Liver (tissue), 9 donors: ENCODE results near the gene MTPN. TPM values are rescaled to one million over a fixed set of nuclear protein-coding genes. Genes with fewer than 3 reads are reported as not detected.

Source experiments
- DNase-seq: peaks from one replicate; pipeline ENCODE4 v3.0.0-alpha.2; 2017; ENCODE audit warnings: low spot score
- H3K27ac ChIP-seq, 2 donors: one replicate each; pipeline ENCODE4 v1.7.0; 2013; ENCODE audit warnings: inconsistent platforms in 2 of 2, low read length in 2 of 2, control low read depth in 1 of 2, low read depth in 1 of 2, mild to moderate bottlenecking in 1 of 2
- H3K27me3 ChIP-seq, 4 donors: one replicate each; pipeline versions ENCODE4 v1.6.1 to v1.7.0; 2013; ENCODE audit warnings: low read length in 3 of 4, inconsistent platforms in 1 of 4, mild to moderate bottlenecking in 1 of 4, moderate library complexity in 1 of 4; ENCODE audit not compliant: control insufficient read depth in 4 of 4, insufficient read depth in 4 of 4
- H3K36me3 ChIP-seq, 4 donors: one replicate each; pipeline versions ENCODE4 v1.6.1 to v1.7.0; 2013; ENCODE audit warnings: low read length in 3 of 4, mild to moderate bottlenecking in 3 of 4, low read depth in 1 of 4, moderate library complexity in 1 of 4; ENCODE audit not compliant: control insufficient read depth in 4 of 4, insufficient read depth in 3 of 4
- H3K4me1 ChIP-seq, 4 donors: one replicate each; pipeline versions ENCODE4 v1.6.1 to v1.7.0; 2013; ENCODE audit warnings: low read length in 3 of 4, mild to moderate bottlenecking in 3 of 4, moderate library complexity in 1 of 4; ENCODE audit not compliant: control insufficient read depth in 4 of 4, insufficient read depth in 4 of 4
- H3K4me3 ChIP-seq, 3 donors: one replicate each; pipeline versions ENCODE4 v1.6.1 to v1.7.0; 2013; ENCODE audit warnings: low read length in 3 of 3, control low read depth in 1 of 3, low read depth in 1 of 3, mild to moderate bottlenecking in 1 of 3
- H3K9ac ChIP-seq, 2 donors: one replicate each; pipeline ENCODE4 v1.7.0; 2013; ENCODE audit warnings: low read length in 2 of 2, mild to moderate bottlenecking in 2 of 2, moderate library complexity in 2 of 2, control low read depth in 1 of 2, low read depth in 1 of 2
- H3K9me3 ChIP-seq, 4 donors: one replicate each; pipeline versions ENCODE4 v1.6.1 to v1.7.0; 2013; ENCODE audit warnings: low read length in 3 of 4; ENCODE audit not compliant: control insufficient read depth in 4 of 4
- ATF3 ChIP-seq: IDR thresholded peaks from 2 replicates; pipeline ENCODE4 v1.6.1; 2016; ENCODE audit warnings: antibody characterized with exemption
- CTCF ChIP-seq: fragments of 150-350 bp; IDR thresholded peaks from 2 replicates; pipeline ENCODE4 v1.5.1; 2017; ENCODE audit warnings: improper control_type of control experiment, low read depth, low read length; ENCODE audit not compliant: missing input control
- EGR1 ChIP-seq, 2 donors: IDR thresholded peaks; 2 replicates each; pipeline ENCODE4 v1.6.1; 2016 to 2018; ENCODE audit warnings: antibody characterized with exemption in 2 of 2, low read depth in 2 of 2
- FOXA1 ChIP-seq: IDR thresholded peaks from 2 replicates; pipeline ENCODE4 v1.6.1; 2016; ENCODE audit warnings: antibody characterized with exemption
- FOXA2 ChIP-seq: IDR thresholded peaks from 2 replicates; pipeline ENCODE4 v1.6.1; 2016; ENCODE audit warnings: antibody characterized with exemption
- GABPA ChIP-seq, 2 donors: IDR thresholded peaks in 1 of 2; conservative IDR thresholded peaks in 1 of 2; 2 replicates each; pipeline ENCODE4 v1.6.1; 2016; ENCODE audit warnings: antibody characterized with exemption in 2 of 2, mild to moderate bottlenecking in 1 of 2, moderate library complexity in 1 of 2
- HNF4A ChIP-seq, 2 donors: conservative IDR thresholded peaks; 2 replicates each; pipeline ENCODE4 v1.6.1; 2016; ENCODE audit warnings: antibody characterized with exemption in 2 of 2, mild to moderate bottlenecking in 2 of 2
- HNF4G ChIP-seq: IDR thresholded peaks from 2 replicates; pipeline ENCODE4 v1.6.1; 2016; ENCODE audit warnings: antibody characterized with exemption
- JUND ChIP-seq, 2 donors: IDR thresholded peaks; 2 replicates each; pipeline ENCODE4 v1.6.1; 2016; ENCODE audit warnings: antibody characterized with exemption in 2 of 2
- NR2F2 ChIP-seq: IDR thresholded peaks from 2 replicates; pipeline ENCODE4 v1.6.1; 2016; ENCODE audit warnings: antibody characterized with exemption
- RAD21 ChIP-seq, 2 donors: IDR thresholded peaks; 2 replicates each; pipeline ENCODE4 v1.6.1; 2016; ENCODE audit warnings: antibody characterized with exemption in 2 of 2, mild to moderate bottlenecking in 2 of 2
- REST ChIP-seq: IDR thresholded peaks from 2 replicates; pipeline ENCODE4 v1.6.1; 2016; ENCODE audit warnings: antibody characterized with exemption, mild to moderate bottlenecking
- RXRA ChIP-seq, 2 donors: IDR thresholded peaks; 2 replicates each; pipeline ENCODE4 v1.6.1; 2017 to 2018; ENCODE audit warnings: antibody characterized with exemption in 2 of 2, mild to moderate bottlenecking in 1 of 2
- SP1 ChIP-seq: IDR thresholded peaks from 2 replicates; pipeline ENCODE4 v1.6.1; 2018; ENCODE audit warnings: antibody characterized with exemption, mild to moderate bottlenecking
- TAF1 ChIP-seq: conservative IDR thresholded peaks from 2 replicates; pipeline ENCODE4 v1.6.1; 2016; ENCODE audit warnings: antibody characterized with exemption, mild to moderate bottlenecking
- YY1 ChIP-seq: IDR thresholded peaks from 2 replicates; pipeline ENCODE4 v1.6.1; 2016; ENCODE audit warnings: antibody characterized with exemption, mild to moderate bottlenecking
- ZBTB33 ChIP-seq: IDR thresholded peaks from 2 replicates; pipeline ENCODE4 v1.6.1; 2016; ENCODE audit warnings: antibody characterized with exemption
- WGBS: extraction: QIAGEN DNeasy Blood & Tissue Kit; methylation state at CpG from one replicate; pipeline ENCODE4 v1.1.7; 2013; 5-methylcytosine and 5-hydroxymethylcytosine counted together
- polyA plus RNA-seq, 2 donors: library from polyadenylated mRNA; stranded (reverse) in 1 of 2; unstranded in 1 of 2; fragments of 200-250 nt in 1 of 2; fragments of >200 nt in 1 of 2; fragmentation: Nextera tagmentation in 1 of 2; extraction: Ambion mirVana in 1 of 2; gene quantifications; one replicate each; pipeline versions ENCODE4 v1.2.1 to v1.2.3, GENCODE V29; 2013 to 2015
- total RNA-seq, 2 donors: library from RNA; depleted of rRNA; stranded (reverse); fragments of >200 nt; gene quantifications; one replicate each; pipeline ENCODE4 v1.2.3, GENCODE V29; 2014
- TF ChIP-seq, protein P1 (sequence below): IDR thresholded peaks from 2 replicates; pipeline ENCODE4 v1.6.1; 2016; ENCODE audit warnings: antibody characterized with exemption
- donor health status: healthy.
- donor health status: healthy.
- donor health status: healthy.
- donor health status: healthy.
- donor health status: healthy.

MTPN gene
- total and polyA plus RNA-seq, 4 donors: 24.8 to 88.3 (median 32.8) TPM

DNA sequence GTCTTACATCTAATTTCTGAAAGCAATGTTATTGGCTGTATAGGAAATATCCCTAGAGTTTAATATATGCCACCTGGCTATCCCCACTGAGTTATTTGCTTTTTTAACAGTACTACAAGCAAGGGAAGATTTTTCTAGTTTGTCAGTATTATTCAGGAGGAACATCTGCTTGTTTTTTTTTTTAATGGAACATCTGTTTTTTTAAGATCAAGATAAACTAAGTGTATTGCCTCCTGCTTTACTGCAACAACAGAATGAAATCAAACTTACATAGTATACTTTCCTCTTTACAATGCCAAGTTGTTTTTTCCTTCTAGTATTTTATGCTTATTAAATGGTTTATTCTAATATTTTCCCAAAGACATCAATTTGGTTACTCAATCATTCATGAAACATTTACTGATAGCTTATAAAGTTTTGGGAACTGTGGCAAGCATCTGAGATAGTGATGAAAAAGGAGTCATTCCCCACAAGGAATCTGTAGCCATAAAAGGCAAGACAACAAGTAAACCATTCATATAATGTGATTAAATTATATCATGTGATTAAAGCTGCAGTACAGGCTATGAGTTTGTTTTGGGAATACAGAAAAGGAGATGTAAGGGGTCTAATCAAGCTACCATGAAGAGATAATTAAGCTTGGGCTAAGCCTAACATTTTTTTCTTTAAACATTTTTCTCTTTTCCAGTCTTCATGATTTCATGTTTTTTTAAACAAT lies 17.4 kb downstream of the MTPN start:
- H3K9me3 ChIP-seq: no peaks in the 10 kb centered on the region
- no peak overlapping the region for H3K4me3 ChIP-seq
- H3K27ac ChIP-seq: no peak overlapping the region
- H3K36me3 ChIP-seq: no peaks in the 10 kb centered on the region
- no peaks in the 10 kb centered on the region for H3K27me3 ChIP-seq
- TF ChIP-seq REST (no peak), RAD21 (IDR thresholded peaks at IDR 0.05) (no peak), GABPA (IDR thresholded peaks at IDR 0.05 in 1 of 2, conservative IDR thresholded peaks at IDR 0.05 in 1 of 2) (no peak), EGR1 (IDR thresholded peaks at IDR 0.05; ENCODE audit: low read depth in 2 of 2) (no peak), ATF3 (no peak), FOXA1 (no peak), JUND (IDR thresholded peaks at IDR 0.05) (no peak)
- H3K9ac ChIP-seq: no peak overlapping the region
- DNase-seq: no peak
- H3K4me1 ChIP-seq: no peaks in the 10 kb centered on the region

- Histone ChIP-seq H3K9me3 (no peaks in the 10 kb centered on the region), H3K4me3 (no peak overlapping the region), H3K4me1 (no peaks in the 10 kb centered on the region), H3K27ac (no peak overlapping the region), H3K36me3 (no peaks in the 10 kb centered on the region), H3K27me3 (no peaks in the 10 kb centered on the region), H3K9ac (no peak overlapping the region)
- no peak for TF ChIP-seq NR2F2
- TF ChIP-seq ZBTB33: no peak
- TF ChIP-seq SP1: no peak
- no peak for TF ChIP-seq HNF4G
- no peak for TF ChIP-seq JUND (IDR thresholded peaks at IDR 0.05)
- no peak for TF ChIP-seq EGR1 (IDR thresholded peaks at IDR 0.05; ENCODE audit: low read depth in 2 of 2)
- no peak for TF ChIP-seq RXRA (IDR thresholded peaks at IDR 0.05)
- no peak for TF ChIP-seq ATF3
- TF ChIP-seq GABPA (IDR thresholded peaks at IDR 0.05 in 1 of 2, conservative IDR thresholded peaks at IDR 0.05 in 1 of 2): no peak
- no peak for TF ChIP-seq HNF4A (conservative IDR thresholded peaks at IDR 0.05)
- no peak for TF ChIP-seq FOXA1
- TF ChIP-seq TAF1: no peak
- no peak for TF ChIP-seq YY1
- no peak for TF ChIP-seq REST
- TF ChIP-seq, protein P1, sequence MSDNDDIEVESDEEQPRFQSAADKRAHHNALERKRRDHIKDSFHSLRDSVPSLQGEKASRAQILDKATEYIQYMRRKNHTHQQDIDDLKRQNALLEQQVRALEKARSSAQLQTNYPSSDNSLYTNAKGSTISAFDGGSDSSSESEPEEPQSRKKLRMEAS: no peak
- no peak for TF ChIP-seq CTCF
- TF ChIP-seq FOXA2: no peak
- TF ChIP-seq RAD21 (IDR thresholded peaks at IDR 0.05): no peak
- DNase-seq: no peak
- WGBS: 98% methylated on average over 1 of the region's 1 CpG
Observed at GRCh38 chr7:135958173-135958572, 19.0 kb downstream of the MTPN start.
